HEK293 (cell line): ENCODE data around the gene TMCC2.

Experiments used
- AEBP2 ChIP-seq: fragments of 450-650 bp; formaldehyde crosslinking; IDR thresholded peaks from 2 replicates; pipeline ENCODE4 v1.5.1; 2016; ENCODE audit warnings: missing biosample characterization, missing genetic modification characterization, borderline replicate concordance
- ELK4 ChIP-seq: IDR thresholded peaks from 2 replicates; pipeline ENCODE4 v1.6.1; 2011; ENCODE audit warnings: mild to moderate bottlenecking, low read depth, low read length, borderline replicate concordance
- FEZF1 ChIP-seq: fragments of 450-650 bp; formaldehyde crosslinking; IDR thresholded peaks from 2 replicates; pipeline ENCODE4 v1.5.1; 2016; ENCODE audit warnings: missing biosample characterization, missing genetic modification characterization
- GLI4 ChIP-seq: fragments of 450-650 bp; formaldehyde crosslinking; IDR thresholded peaks from 2 replicates; pipeline ENCODE4 v1.5.1; 2016; ENCODE audit warnings: missing biosample characterization, missing genetic modification characterization
- KLF7 ChIP-seq: fragments of 450-650 bp; formaldehyde crosslinking; IDR thresholded peaks from 2 replicates; pipeline ENCODE4 v1.5.1; 2016; ENCODE audit warnings: missing biosample characterization, missing genetic modification characterization, borderline replicate concordance
- MEIS1 ChIP-seq: sonication (generic); formaldehyde crosslinking; IDR thresholded peaks from 2 replicates; pipeline ENCODE4 v1.8.1; 2022; ENCODE audit warnings: missing genetic modification reagents, mild to moderate bottlenecking, borderline replicate concordance
- SP2 ChIP-seq: fragments of 450-650 bp; formaldehyde crosslinking; IDR thresholded peaks from 2 replicates; pipeline ENCODE4 v1.5.1; 2016; ENCODE audit warnings: missing biosample characterization, missing genetic modification characterization
- ZBTB11 ChIP-seq: fragments of 450-650 bp; formaldehyde crosslinking; conservative IDR thresholded peaks from 2 replicates; pipeline ENCODE4 v1.5.1; 2016; ENCODE audit warnings: low read depth, missing biosample characterization, missing genetic modification characterization
- ZBTB44 ChIP-seq: fragments of 450-650 bp; IDR thresholded peaks from 2 replicates; pipeline ENCODE4 v1.5.1; 2018; ENCODE audit warnings: missing biosample characterization, mild to moderate bottlenecking, missing genetic modification characterization
- ZBTB7A ChIP-seq: fragments of 450-650 bp; formaldehyde crosslinking; IDR thresholded peaks from 2 replicates; pipeline ENCODE4 v1.5.1; 2016; ENCODE audit warnings: low read depth, missing biosample characterization, missing genetic modification characterization
- ZEB2 ChIP-seq: fragments of 450-650 bp; formaldehyde crosslinking; IDR thresholded peaks from 2 replicates; pipeline ENCODE4 v1.5.1; 2016; ENCODE audit warnings: missing biosample characterization, missing genetic modification characterization
- ZFHX2 ChIP-seq: fragments of 450-650 bp; formaldehyde crosslinking; conservative IDR thresholded peaks from 2 replicates; pipeline ENCODE4 v1.5.1; 2016; ENCODE audit warnings: missing biosample characterization, missing genetic modification characterization
- ZFP37 ChIP-seq: fragments of 450-650 bp; formaldehyde crosslinking; IDR thresholded peaks from 2 replicates; pipeline ENCODE4 v1.5.1; 2016; ENCODE audit warnings: missing biosample characterization, missing genetic modification characterization
- ZNF132 ChIP-seq: fragments of 450-650 bp; formaldehyde crosslinking; IDR thresholded peaks from 2 replicates; pipeline ENCODE4 v1.5.1; 2017; ENCODE audit warnings: missing biosample characterization, missing genetic modification characterization, borderline replicate concordance
- ZNF146 ChIP-seq: fragments of 450-650 bp; formaldehyde crosslinking; IDR thresholded peaks from 2 replicates; pipeline ENCODE4 v1.5.1; 2016; ENCODE audit warnings: missing biosample characterization, missing genetic modification characterization
- ZNF223 ChIP-seq: fragments of 450-650 bp; formaldehyde crosslinking; IDR thresholded peaks from 2 replicates; pipeline ENCODE4 v1.5.1; 2016; ENCODE audit warnings: missing biosample characterization, missing genetic modification characterization
- ZNF280C ChIP-seq: fragments of 450-650 bp; formaldehyde crosslinking; IDR thresholded peaks from 2 replicates; pipeline ENCODE4 v1.5.1; 2016; ENCODE audit warnings: missing biosample characterization, missing genetic modification characterization
- ZNF292 ChIP-seq: fragments of 450-650 bp; formaldehyde crosslinking; IDR thresholded peaks from 2 replicates; pipeline ENCODE4 v1.5.1; 2016; ENCODE audit warnings: low read depth, missing biosample characterization, missing genetic modification characterization, borderline replicate concordance
- ZNF341 ChIP-seq: fragments of 450-650 bp; formaldehyde crosslinking; IDR thresholded peaks from 2 replicates; pipeline ENCODE4; 2016; ENCODE audit warnings: low read depth, missing biosample characterization, missing genetic modification characterization
- ZNF362 ChIP-seq: fragments of 450-650 bp; formaldehyde crosslinking; IDR thresholded peaks from 2 replicates; pipeline ENCODE4 v1.5.1; 2016; ENCODE audit warnings: missing biosample characterization, missing genetic modification characterization
- ZNF394 ChIP-seq: fragments of 450-650 bp; formaldehyde crosslinking; IDR thresholded peaks from 2 replicates; pipeline ENCODE4 v1.5.1; 2016; ENCODE audit warnings: missing biosample characterization, missing genetic modification characterization, mild to moderate bottlenecking, moderate library complexity, borderline replicate concordance
- ZNF514 ChIP-seq: fragments of 450-650 bp; formaldehyde crosslinking; IDR thresholded peaks from 2 replicates; pipeline ENCODE4 v1.5.1; 2016; ENCODE audit warnings: missing biosample characterization, missing genetic modification characterization
- ZNF600 ChIP-seq: fragments of 450-650 bp; formaldehyde crosslinking; IDR thresholded peaks from 2 replicates; pipeline ENCODE4 v1.5.1; 2016; ENCODE audit warnings: missing biosample characterization, missing genetic modification characterization
- ZNF624 ChIP-seq: fragments of 450-650 bp; formaldehyde crosslinking; IDR thresholded peaks from 2 replicates; pipeline ENCODE4 v1.5.1; 2017; ENCODE audit warnings: missing biosample characterization, missing genetic modification characterization
- ZNF677 ChIP-seq: fragments of 450-650 bp; IDR thresholded peaks from 2 replicates; pipeline ENCODE4 v1.5.0; 2018; ENCODE audit warnings: missing biosample characterization, mild to moderate bottlenecking, missing genetic modification characterization, moderate library complexity
- ZNF701 ChIP-seq: fragments of 450-650 bp; formaldehyde crosslinking; IDR thresholded peaks from 2 replicates; pipeline ENCODE4 v1.5.1; 2016; ENCODE audit warnings: missing biosample characterization, missing genetic modification characterization
- ZNF776 ChIP-seq: fragments of 450-650 bp; formaldehyde crosslinking; IDR thresholded peaks from 2 replicates; pipeline ENCODE4 v1.5.0; 2017; ENCODE audit warnings: missing biosample characterization, missing genetic modification characterization, borderline replicate concordance
- ZNF843 ChIP-seq: fragments of 450-650 bp; formaldehyde crosslinking; IDR thresholded peaks from 2 replicates; pipeline ENCODE4 v1.5.1; 2016; ENCODE audit warnings: missing biosample characterization, missing genetic modification characterization

TMCC2 gene

GRCh38 chr1:205301205-205301821 is 73.6 kb downstream of the TMCC2 start (continued):
- TF ChIP-seq AEBP2 (no peak), ZFHX2 (tag by site-specific recombination) (peak; percentile 98), ZBTB44 (tag by site-specific recombination) (no peak), ZNF677 (tag by site-specific recombination) (no peak), GLI4 (no peak), ZNF600 (tag by site-specific recombination) (peak; percentile 84; the same call in 1 of the 2 replicates), ZNF132 (tag by site-specific recombination) (no peak), ZNF146 (tag by site-specific recombination) (no peak), ZBTB11 (tag by site-specific recombination) (no peak), ZNF624 (tag by site-specific recombination) (no peak), ZEB2 (tag by site-specific recombination) (peak; percentile 65), SP2 (tag by site-specific recombination) (no peak), ZNF280C (tag by site-specific recombination) (no peak), ELK4 (no peak), ZBTB7A (tag by site-specific recombination) (no peak), ZNF394 (tag by site-specific recombination) (no peak), KLF7 (tag by site-specific recombination) (no peak), ZNF223 (no peak), MEIS1 (CRISPR knock-in tag) (no peak), ZFP37 (tag by site-specific recombination) (no peak), ZNF701 (tag by site-specific recombination) (no peak), ZNF292 (tag by site-specific recombination) (no peak), ZNF362 (tag by site-specific recombination) (no peak), ZNF776 (tag by site-specific recombination) (no peak), ZNF843 (tag by site-specific recombination) (no peak), FEZF1 (no peak), ZNF341 (peak; percentile 84), ZNF514 (tag by site-specific recombination) (no peak)
